Esophagus muscularis mucosa (tissue), 4 donors: ENCODE data around the gene ATL3. TPM values are rescaled to one million over a fixed set of nuclear protein-coding genes. Genes with fewer than 3 reads are reported as not detected.

ENCODE experiments used
- DNase-seq: peaks from one replicate; pipeline ENCODE4 v3.0.0-alpha.2; 2017; ENCODE audit errors: extremely low spot score
- H3K27ac ChIP-seq, 4 donors: fragments of 200-600 bp; sonication (generic); replicated peaks in 1 of 4; 1 replicate in 3 of 4; 2 replicates in 1 of 4; pipeline ENCODE4 v1.5.1; 2016 to 2019; ENCODE audit warnings: mild to moderate bottlenecking in 1 of 4
- H3K27me3 ChIP-seq, 4 donors: fragments of 200-600 bp; sonication (generic); one replicate each; pipeline versions ENCODE4 v1.5.1 to v1.6.0; 2016 to 2019
- H3K36me3 ChIP-seq, 4 donors: fragments of 200-600 bp; sonication (generic); one replicate each; pipeline ENCODE4 v1.5.1; 2016 to 2019
- H3K4me1 ChIP-seq, 4 donors: fragments of 200-600 bp; sonication (generic); one replicate each; pipeline ENCODE4 v1.5.1; 2016 to 2019
- H3K4me3 ChIP-seq, 4 donors: fragments of 200-600 bp; sonication (generic); 1 replicate in 2 of 4; 2 replicates in 2 of 4; pipeline ENCODE4 v1.5.1; 2016 to 2019; ENCODE audit warnings: mild to moderate bottlenecking in 4 of 4, moderate library complexity in 1 of 4
- H3K9me3 ChIP-seq, 4 donors: fragments of 200-600 bp; sonication (generic); 1 replicate in 3 of 4; 2 replicates in 1 of 4; pipeline ENCODE4 v1.5.1; 2016 to 2019
- CTCF ChIP-seq, 3 experiments: fragments of 200-600 bp in 2 of 3; fragments of 450-650 bp in 1 of 3; sonication (generic) in 2 of 3; IDR thresholded peaks; one replicate each; pipeline ENCODE4 v1.5.1; 2017 to 2019; ENCODE audit warnings: antibody characterized with exemption in 3 of 3, mild to moderate bottlenecking in 2 of 3, moderate library complexity in 1 of 3
- EP300 ChIP-seq: sonication (generic); formaldehyde crosslinking; IDR thresholded peaks from one replicate; pipeline ENCODE4 v1.6.1; 2017; ENCODE audit warnings: antibody characterized with exemption
- POLR2A ChIP-seq: fragments of 450-650 bp; IDR thresholded peaks from one replicate; pipeline ENCODE4 v1.6.1; 2017; ENCODE audit warnings: antibody characterized with exemption, moderate library complexity, mild to moderate bottlenecking, low read depth
- POLR2AphosphoS5 ChIP-seq, 2 donors: sonication (generic); formaldehyde crosslinking; IDR thresholded peaks; one replicate each; pipeline ENCODE4 v1.6.1; 2017; ENCODE audit warnings: antibody characterized with exemption in 2 of 2
- WGBS: methylation state at CpG from one replicate; pipeline ENCODE4 v1.1.5; 2018; 5-methylcytosine and 5-hydroxymethylcytosine counted together
- intact Hi-C: fragments of 100-400 bp; cut with DNase I; formaldehyde crosslinking; loops from one replicate; pipeline ENCODE4 v1.15.1; 2023
- total RNA-seq, 4 donors: library from RNA; depleted of rRNA; stranded (reverse); fragments of >200 nt; gene quantifications; one replicate each; pipeline versions ENCODE4 v1.1.0 to v1.2.1, GENCODE V29; 2016

Gene ATL3
- total RNA-seq, 4 donors from 2014 or later: 138 to 202 (median 144) TPM

GRCh38 chr11:63670433-63671321 lies 499 bp downstream of the ATL3 start:
- H3K9me3 ChIP-seq: no peaks in the 10 kb centered on the region
- peak; percentile 37 to 54 (median 42) for TF ChIP-seq CTCF (IDR thresholded peaks at IDR 0.05)
- TF ChIP-seq EP300: no peak
- TF ChIP-seq POLR2AphosphoS5 (IDR thresholded peaks at IDR 0.05): peak in 1 of 2 donors; percentile 64
- no peak for TF ChIP-seq POLR2A
- WGBS: 3% methylated on average over 19 of the region's 63 CpGs
- intact Hi-C loops: no loop called here
- H3K27ac ChIP-seq: peak overlapping the region; percentile 97 to 100 (median 99)
- no peaks in the 10 kb centered on the region for H3K36me3 ChIP-seq
- peak overlapping the region; percentile 79 to 98 (median 83) for H3K4me3 ChIP-seq
- H3K27me3 ChIP-seq: no peaks in the 10 kb centered on the region
- no peak for DNase-seq
- H3K4me1 ChIP-seq: peaks cover 43 to 53% (median 51%) of the 10 kb centered on the region in 4 donors

- Histone ChIP-seq H3K27me3 (no peaks in the 10 kb centered on the region), H3K9me3 (no peaks in the 10 kb centered on the region), H3K36me3 (no peaks in the 10 kb centered on the region), H3K4me3 (peak overlapping the region; percentile 79 to 98 (median 83)), H3K4me1 (peaks cover 43 to 59% (median 57%) of the 10 kb centered on the region in 4 donors), H3K27ac (peak overlapping the region; percentile 97 to 100 (median 99))
- no peak for DNase-seq
- intact Hi-C loops: no loop called here
- no peak for TF ChIP-seq POLR2A
- TF ChIP-seq POLR2AphosphoS5 (IDR thresholded peaks at IDR 0.05): no peak
- no peak for TF ChIP-seq CTCF (IDR thresholded peaks at IDR 0.05)
- 19% methylated on average over 7 of the region's 7 CpGs for whole genome bisulfite sequencing
Observed at GRCh38 chr11:63670096-63670432, 1.1 kb downstream of the ATL3 start.

GRCh38 chr11:63667995-63668795 lies 3.0 kb downstream of the ATL3 start:
- 41% methylated on average over 3 of the region's 3 CpGs for WGBS
- TF ChIP-seq POLR2AphosphoS5 (IDR thresholded peaks at IDR 0.05) (peak in 1 of 2 donors; percentile 53), POLR2A (no peak), CTCF (IDR thresholded peaks at IDR 0.05) (no peak)
- Histone ChIP-seq H3K27ac (peak overlapping the region; percentile 97 to 100 (median 99)), H3K27me3 (no peaks in the 10 kb centered on the region), H3K4me1 (peaks cover 46 to 78% (median 75%) of the 10 kb centered on the region in 4 donors), H3K36me3 (no peaks in the 10 kb centered on the region), H3K9me3 (no peaks in the 10 kb centered on the region), H3K4me3 (peak overlapping the region in 2 of 4 donors; percentile 3 to 4)
- intact Hi-C loops: loop anchor here (5.0 kb wide), 1 partner anchor 69 kb away; no protein-coding TSS in a partner anchor
- DNase-seq: no peak

DNA sequence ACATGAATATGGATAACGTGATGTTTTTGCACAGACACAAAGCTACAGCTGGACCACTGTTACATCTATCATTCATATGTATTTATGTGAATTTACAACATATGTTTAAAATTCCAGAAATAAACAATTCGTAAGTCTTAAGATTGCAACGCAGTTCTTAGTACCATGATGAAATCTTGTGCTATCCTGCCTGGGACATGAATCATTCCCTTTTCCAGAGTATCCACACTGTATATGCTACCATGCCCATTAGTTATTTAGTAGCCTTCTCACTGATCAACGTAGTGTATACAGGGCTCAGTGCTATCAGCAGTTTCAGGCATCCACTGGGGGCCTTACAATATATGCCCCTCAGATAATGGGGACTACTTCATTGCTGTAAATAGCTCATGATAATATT lies 4.3 kb downstream of the ATL3 start:
- intact Hi-C loops: loop anchor here (5.0 kb wide), 1 partner anchor 70 kb away; no protein-coding TSS in a partner anchor
- peaks cover 48 to 88% (median 85%) of the 10 kb centered on the region in 4 donors for H3K4me1 ChIP-seq
- DNase-seq: no peak
- H3K27me3 ChIP-seq: no peaks in the 10 kb centered on the region
- peak overlapping the region; percentile 24 to 100 (median 98) for H3K27ac ChIP-seq
- H3K36me3 ChIP-seq: no peaks in the 10 kb centered on the region
- H3K9me3 ChIP-seq: no peaks in the 10 kb centered on the region
- H3K4me3 ChIP-seq: no peak overlapping the region
- TF ChIP-seq POLR2AphosphoS5 (IDR thresholded peaks at IDR 0.05): peak in 1 of 2 donors; percentile 29
- TF ChIP-seq POLR2A: no peak
- WGBS: 55% methylated on average over 4 of the region's 4 CpGs

DNA sequence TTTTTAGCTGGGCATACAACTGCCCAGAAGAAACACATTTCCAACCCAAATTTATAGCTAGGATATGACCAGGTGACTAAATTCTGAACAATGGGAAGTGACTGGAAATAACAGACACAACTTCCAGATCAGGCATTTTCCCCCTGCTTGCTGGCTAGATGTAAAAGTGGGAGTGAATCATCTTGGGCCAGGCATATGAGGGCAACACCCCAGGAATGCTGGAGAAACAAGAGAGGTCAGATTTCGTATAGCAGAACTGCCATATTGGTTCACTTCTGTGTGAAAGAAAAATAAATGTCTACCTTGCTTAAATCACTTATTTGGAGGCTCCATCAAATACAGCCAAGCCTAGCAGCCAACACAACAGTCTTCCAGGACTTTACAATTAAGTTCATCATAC lies 7.4 kb downstream of the ATL3 start:
- whole genome bisulfite sequencing: 7% methylated on average over 1 of the region's 1 CpG
- peak overlapping the region in 3 of 4 donors; percentile 49 to 76 (median 54) for H3K27ac ChIP-seq
- TF ChIP-seq POLR2A: no peak
- no peak for TF ChIP-seq EP300
- TF ChIP-seq POLR2AphosphoS5 (IDR thresholded peaks at IDR 0.05): no peak
- no peak for TF ChIP-seq CTCF (IDR thresholded peaks at IDR 0.05)
- no peak for DNase-seq
- no peak overlapping the region for H3K4me3 ChIP-seq
- intact Hi-C loops: no loop called here
- peaks cover 0 to under 1% (median 0%) of the 10 kb centered on the region in 4 donors for H3K36me3 ChIP-seq
- H3K9me3 ChIP-seq: no peaks in the 10 kb centered on the region
- H3K4me1 ChIP-seq: peaks cover 32 to 95% (median 92%) of the 10 kb centered on the region in 4 donors
- H3K27me3 ChIP-seq: no peaks in the 10 kb centered on the region
